BE2C (cell line): ENCODE results near the gene DHRS11. TPM values are rescaled to one million over a fixed set of nuclear protein-coding genes. Genes with fewer than 3 reads are reported as not detected.
A peak's percentile ranks its signal among the peaks of the same experiment; 100 is the strongest.

ENCODE experiments used
- DNase-seq: peaks from one replicate; pipeline ENCODE4 v3.0.0-alpha.2; 2020
- H3K27me3 ChIP-seq: fragments of 250-450 bp; sonication (Bioruptor Pico); 2 replicates; pipeline ENCODE4 v1.5.1; 2020; ENCODE audit warnings: mild to moderate bottlenecking
- H3K36me3 ChIP-seq: fragments of 250-450 bp; sonication (Bioruptor Pico); 2 replicates; pipeline ENCODE4 v1.5.1; 2020; ENCODE audit warnings: mild to moderate bottlenecking
- H3K4me1 ChIP-seq: fragments of 250-450 bp; sonication (Bioruptor Pico); 2 replicates; pipeline ENCODE4 v1.5.1; 2020
- H3K4me3 ChIP-seq: 2 replicates; pipeline ENCODE4 v1.5.1; 2011; ENCODE audit warnings: low read depth, low read length
- H3K9me3 ChIP-seq: fragments of 250-450 bp; sonication (Bioruptor Pico); 2 replicates; pipeline ENCODE4 v1.5.1; 2020
- CTCF ChIP-seq: IDR thresholded peaks from 2 replicates; pipeline ENCODE4 v1.5.1; 2012; ENCODE audit warnings: mild to moderate bottlenecking, low read depth, low read length
- polyA plus RNA-seq: library from polyadenylated mRNA; unstranded; fragments of >200 nt; gene quantifications from one replicate; pipeline ENCODE4 v1.2.1, GENCODE V29; 2012; ENCODE audit warnings: low read depth, missing spikeins; ENCODE audit not compliant: insufficient read length, insufficient read depth

Gene DHRS11, protein sequence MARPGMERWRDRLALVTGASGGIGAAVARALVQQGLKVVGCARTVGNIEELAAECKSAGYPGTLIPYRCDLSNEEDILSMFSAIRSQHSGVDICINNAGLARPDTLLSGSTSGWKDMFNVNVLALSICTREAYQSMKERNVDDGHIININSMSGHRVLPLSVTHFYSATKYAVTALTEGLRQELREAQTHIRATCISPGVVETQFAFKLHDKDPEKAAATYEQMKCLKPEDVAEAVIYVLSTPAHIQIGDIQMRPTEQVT
- polyA plus RNA-seq, result 7.1 TPM

DNA sequence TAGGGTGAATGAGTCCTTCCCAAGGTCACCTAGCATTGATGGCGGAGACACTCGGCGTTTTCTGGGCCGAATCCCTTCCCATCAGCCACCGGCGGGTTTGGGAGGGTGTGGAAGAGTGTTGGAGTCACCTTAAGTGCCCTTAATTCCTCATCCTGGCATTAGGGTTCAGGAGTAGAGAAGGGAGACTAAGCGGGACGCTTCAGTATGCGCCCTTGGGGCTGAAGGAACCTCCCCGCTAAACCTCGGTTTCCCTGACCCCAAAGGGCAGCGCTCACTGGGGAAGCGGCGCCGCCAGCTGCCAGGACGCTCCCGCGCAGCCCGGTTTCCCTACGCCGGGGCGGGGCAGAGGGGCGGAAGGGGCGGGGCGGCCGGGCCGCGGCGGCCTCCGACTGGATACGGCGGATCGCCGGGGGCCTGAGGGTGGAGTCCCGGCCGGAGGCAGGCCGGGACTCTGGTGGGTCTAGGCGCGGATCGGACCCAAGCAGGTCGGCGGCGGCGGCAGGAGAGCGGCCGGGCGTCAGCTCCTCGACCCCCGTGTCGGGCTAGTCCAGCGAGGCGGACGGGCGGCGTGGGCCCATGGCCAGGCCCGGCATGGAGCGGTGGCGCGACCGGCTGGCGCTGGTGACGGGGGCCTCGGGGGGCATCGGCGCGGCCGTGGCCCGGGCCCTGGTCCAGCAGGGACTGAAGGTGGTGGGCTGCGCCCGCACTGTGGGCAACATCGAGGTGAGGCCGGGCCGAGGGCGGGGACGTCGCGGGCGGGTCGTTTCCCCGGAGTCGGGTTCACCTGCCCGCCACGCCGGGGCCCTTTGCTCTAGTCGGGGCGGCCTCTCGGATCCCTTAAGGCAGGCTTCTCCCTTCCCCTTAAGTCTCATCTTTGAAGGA, at the start of gene DHRS11:
DHRS11 (plus strand) TSS at position 446 of the 882 bp plus-strand sequence; CDS start at position 577, 131 bp downstream.
- no peak for TF ChIP-seq CTCF
- Histone ChIP-seq H3K9me3 (no peaks in the 10 kb centered on the region), H3K36me3 (peaks cover 21% of the 10 kb centered on the region), H3K4me3 (peak within 1 kb of the TSS; percentile 66), H3K4me1 (no peaks in the 10 kb centered on the region), H3K27me3 (no peaks in the 10 kb centered on the region)
- peak; percentile 94 for DNase-seq

- Histone ChIP-seq H3K9me3 (no peaks in the 10 kb centered on the region), H3K4me1 (peaks cover 2% of the 10 kb centered on the region; the same call in 1 of the 2 replicates), H3K27me3 (no peaks in the 10 kb centered on the region), H3K4me3 (no peak overlapping the region), H3K36me3 (peaks cover 18% of the 10 kb centered on the region)
- no peak for DNase-seq
- TF ChIP-seq CTCF, result no peak
Measured at GRCh38 chr17:36542755-36543154, 48.9 kb upstream of the DHRS11 start.

DNA sequence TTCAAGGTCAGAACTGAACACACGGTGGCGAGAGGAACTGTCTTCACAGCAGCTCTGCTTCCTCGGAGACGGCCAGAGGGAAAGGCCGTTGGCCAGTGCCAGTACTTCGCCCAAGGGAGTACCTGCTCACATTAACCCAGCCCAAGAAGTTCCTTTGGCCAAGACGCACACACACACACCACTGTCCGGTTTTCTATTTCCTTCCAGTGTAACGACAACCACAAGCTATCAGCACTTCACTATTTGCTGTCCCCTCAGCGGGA, 47.7 kb upstream of the DHRS11 start:
- DNase-seq, result peak; percentile 31
- no peaks in the 10 kb centered on the region for H3K27me3 ChIP-seq
- H3K36me3 ChIP-seq, result peaks cover 10% of the 10 kb centered on the region
- no peaks in the 10 kb centered on the region for H3K9me3 ChIP-seq
- TF ChIP-seq CTCF, result no peak
- peak overlapping the region; percentile 95 for H3K4me3 ChIP-seq
- peaks cover 3% of the 10 kb centered on the region; the same call in 1 of the 2 replicates for H3K4me1 ChIP-seq

DNA sequence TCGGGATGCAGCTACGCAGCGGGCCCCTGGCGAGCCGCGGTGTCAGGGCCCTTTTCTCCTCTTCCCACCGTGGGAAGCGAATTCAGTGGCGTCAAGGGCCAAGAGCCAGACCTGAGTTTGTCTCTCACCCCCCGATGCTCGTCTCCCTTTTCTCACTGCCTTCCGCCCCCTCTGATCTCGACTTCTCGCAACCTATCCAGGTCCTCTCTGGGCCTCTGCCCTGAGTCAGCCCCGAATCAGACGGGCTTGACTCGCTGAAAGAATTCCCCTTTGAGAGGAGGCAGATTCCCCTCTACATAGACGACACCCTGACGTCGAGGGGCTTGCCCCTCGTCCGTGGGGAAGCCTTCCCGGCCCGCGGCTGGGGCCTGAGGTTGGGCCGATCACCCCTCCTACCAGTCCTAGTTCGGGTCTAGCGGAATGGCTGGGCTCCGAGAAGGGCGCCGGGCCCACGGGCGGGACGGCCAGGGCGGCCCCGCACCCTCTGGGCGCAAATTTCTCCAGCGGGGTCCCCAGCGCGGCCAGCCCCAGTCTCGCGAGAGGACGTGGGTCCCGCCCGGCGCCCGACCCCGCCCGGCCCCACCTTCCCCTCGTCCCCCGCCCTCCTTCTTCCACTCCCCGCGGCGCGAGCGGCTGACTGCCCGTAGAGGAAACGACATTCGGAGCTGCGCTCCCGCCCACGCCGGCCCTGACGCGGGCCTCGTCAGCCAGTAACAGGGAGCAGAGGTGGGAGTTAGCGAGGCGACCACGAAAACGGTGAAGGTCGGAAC, 47.2 kb upstream of the DHRS11 start, which contains the start of gene GGNBP2:
GGNBP2 (plus strand) TSS at position 613 of the 770 bp plus-strand sequence. CDS start 806 bp downstream, outside the sequence.
- TF ChIP-seq CTCF, result no peak
- peak; percentile 96 for DNase-seq
- H3K4me3 ChIP-seq, result peak within 1 kb of the TSS; percentile 98

GRCh38 chr17:36545077-36545464, 46.6 kb upstream of the DHRS11 start:
- peak overlapping the region; percentile 95 for H3K4me3 ChIP-seq

More for the DNA sequence above, 47.2 kb upstream of the DHRS11 start, which contains the start of gene GGNBP2:
- peaks cover 3% of the 10 kb centered on the region; the same call in 1 of the 2 replicates for H3K4me1 ChIP-seq
- no peaks in the 10 kb centered on the region for H3K9me3 ChIP-seq
- H3K27me3 ChIP-seq, result no peaks in the 10 kb centered on the region
- H3K36me3 ChIP-seq, result peaks cover 12% of the 10 kb centered on the region

More at GRCh38 chr17:36545077-36545464, 46.6 kb upstream of the DHRS11 start:
- no peak for DNase-seq
- TF ChIP-seq CTCF, result no peak
- Histone ChIP-seq H3K36me3 (peaks cover 14% of the 10 kb centered on the region), H3K9me3 (no peaks in the 10 kb centered on the region), H3K27me3 (no peaks in the 10 kb centered on the region), H3K4me1 (peaks cover 3% of the 10 kb centered on the region; the same call in 1 of the 2 replicates)
